OCI-M2 (cell line): ENCODE measurements around the gene DOCK2.

Source experiments
- DNase-seq: peaks from one replicate; lab custom pipeline; 2025; ENCODE audit not compliant: unreplicated experiment; lab: John Stamatoyannopoulos, UW

DOCK2 gene

GRCh38 chr5:169889572-169889971 lies 252.5 kb downstream of the DOCK2 start:
- no peak for DNase-seq

GRCh38 chr5:169893010-169893409 lies 255.9 kb downstream of the DOCK2 start:
- DNase-seq, result no peak

- no peak for DNase-seq
Measured at GRCh38 chr5:169893571-169893970, 256.5 kb downstream of the DOCK2 start.

- no peak for DNase-seq
Measured at GRCh38 chr5:169895926-169896325, 258.9 kb downstream of the DOCK2 start.

DNA sequence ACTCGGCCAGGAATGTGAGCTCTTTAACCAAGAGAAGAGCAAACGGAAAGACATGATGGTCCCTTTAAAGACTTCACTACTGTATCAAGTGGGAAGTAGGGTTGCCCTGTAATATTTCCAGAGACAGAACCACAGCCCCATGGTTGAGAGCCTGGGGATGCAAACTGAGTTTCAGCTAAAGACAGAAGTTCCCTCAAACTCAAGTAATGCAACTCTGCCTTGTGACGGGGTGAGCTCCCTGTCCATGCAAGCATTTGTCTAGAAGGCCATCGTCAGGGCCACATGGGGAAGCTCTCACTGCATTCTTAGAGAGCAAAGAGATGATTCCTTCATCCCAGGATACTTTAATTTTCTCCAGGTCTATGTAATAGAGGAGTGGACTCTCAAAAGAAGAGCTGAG lies 260.4 kb downstream of the DOCK2 start:
- no peak for DNase-seq

- DNase-seq, result no peak
Measured at GRCh38 chr5:169901896-169902295, 264.8 kb downstream of the DOCK2 start.

- DNase-seq, result no peak
Measured at GRCh38 chr5:169904059-169904458, 267.0 kb downstream of the DOCK2 start.

GRCh38 chr5:169904508-169904907 lies 267.4 kb downstream of the DOCK2 start:
- no peak for DNase-seq

DNA sequence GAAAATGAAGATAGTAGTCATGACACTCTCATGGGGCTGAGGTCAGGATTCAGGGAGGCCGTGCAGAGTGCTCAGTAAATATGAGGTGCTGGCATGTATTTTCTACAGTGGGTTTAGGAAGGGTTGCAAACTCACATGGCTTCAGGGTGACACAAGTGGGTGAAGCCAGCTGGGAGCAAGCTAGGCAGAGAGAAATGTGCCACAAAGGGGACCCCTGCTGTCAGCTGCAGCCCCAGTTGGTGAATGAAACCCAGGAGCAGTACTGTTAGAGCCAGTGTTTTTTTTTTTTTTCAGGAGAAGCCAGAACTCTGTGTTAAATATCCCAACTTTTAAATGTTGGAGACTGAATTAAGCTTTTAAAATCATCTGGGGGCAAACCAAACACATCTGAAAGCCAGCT lies 267.9 kb downstream of the DOCK2 start:
- no peak for DNase-seq

DNA sequence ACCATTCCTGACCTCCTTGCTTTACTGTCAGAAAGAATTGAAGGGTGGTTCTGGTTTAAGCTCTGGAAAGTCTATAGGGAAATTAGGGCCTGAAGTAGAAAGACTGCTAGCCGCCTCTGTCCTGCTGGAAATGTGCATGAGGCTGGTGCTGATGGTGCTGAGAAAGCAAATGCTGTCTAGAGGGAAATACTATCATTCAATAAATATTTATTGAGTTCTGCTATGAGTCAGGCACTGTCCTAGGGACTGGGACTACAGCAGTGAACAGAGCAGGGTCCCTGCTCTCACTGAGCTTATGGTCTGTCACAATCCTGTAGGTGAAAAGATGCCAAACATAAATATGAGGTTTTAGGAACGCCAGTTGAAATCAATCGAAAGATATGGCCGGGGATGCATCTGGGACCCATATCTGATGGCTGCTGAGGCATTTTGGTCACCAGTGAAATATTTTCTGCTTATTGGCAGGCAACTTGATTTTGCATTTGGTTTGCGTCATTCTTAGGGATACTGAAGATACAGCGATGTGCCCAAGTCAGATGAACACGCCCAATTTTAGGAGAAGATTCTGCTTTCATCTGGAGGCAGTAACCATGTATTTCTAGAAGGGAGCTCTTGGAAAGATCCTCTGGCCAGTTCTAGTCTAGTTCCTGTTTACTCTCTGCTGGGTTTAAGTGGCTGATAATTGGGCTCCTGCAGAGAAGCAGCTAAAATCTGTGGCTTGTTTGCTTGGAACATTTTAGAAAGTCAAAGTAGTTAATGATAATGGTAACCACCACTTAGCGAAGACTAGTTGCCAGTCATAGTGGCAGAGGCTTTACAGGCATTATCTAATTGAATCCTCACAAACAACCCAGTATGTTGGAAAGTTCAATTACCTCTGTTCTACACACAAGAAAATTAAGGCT lies 269.9 kb downstream of the DOCK2 start:
- no peak for DNase-seq

DNA sequence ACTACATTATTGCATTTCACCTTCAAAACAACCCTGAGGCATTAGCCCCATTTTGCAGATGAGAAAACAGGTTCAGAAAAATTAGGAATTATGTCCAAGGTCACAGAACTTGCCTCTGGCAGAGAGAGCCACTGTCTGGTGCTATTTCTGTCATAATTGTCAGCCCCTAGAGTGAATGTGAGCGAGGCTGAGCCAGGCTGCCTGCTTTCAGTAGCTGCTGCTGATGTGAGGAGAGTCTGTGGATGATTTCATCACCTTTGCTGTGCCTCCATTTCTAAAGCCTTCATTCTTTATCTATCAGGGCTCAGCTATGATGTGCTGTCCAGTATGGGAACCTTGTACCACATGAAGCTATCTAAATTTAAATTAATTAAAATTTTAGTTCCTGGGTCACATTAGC lies 271.8 kb downstream of the DOCK2 start:
- no peak for DNase-seq

DNA sequence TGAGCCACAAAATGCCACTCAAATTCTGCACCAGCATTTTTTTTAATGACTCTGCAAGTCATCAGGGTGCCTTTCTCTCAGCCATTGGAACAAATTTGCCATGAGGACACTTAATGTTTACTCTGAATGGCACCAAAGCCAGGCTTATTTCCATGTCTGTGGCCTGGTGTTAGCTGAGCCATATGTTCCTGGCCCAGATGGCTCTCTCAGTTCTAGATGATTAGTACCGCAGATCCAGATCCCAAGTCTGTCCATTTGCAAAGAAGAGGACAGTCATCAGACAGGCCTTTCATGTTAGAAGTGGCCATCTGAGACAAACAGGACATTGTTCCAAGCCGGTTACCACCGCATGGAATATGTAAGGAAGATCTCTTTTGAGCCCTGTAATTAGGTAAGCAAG lies 272.9 kb downstream of the DOCK2 start:
- DNase-seq, result no peak

- no peak for DNase-seq
Measured at GRCh38 chr5:169910393-169910792, 273.3 kb downstream of the DOCK2 start.

- no peak for DNase-seq
Measured at GRCh38 chr5:169911448-169912212, 274.6 kb downstream of the DOCK2 start.

DNA sequence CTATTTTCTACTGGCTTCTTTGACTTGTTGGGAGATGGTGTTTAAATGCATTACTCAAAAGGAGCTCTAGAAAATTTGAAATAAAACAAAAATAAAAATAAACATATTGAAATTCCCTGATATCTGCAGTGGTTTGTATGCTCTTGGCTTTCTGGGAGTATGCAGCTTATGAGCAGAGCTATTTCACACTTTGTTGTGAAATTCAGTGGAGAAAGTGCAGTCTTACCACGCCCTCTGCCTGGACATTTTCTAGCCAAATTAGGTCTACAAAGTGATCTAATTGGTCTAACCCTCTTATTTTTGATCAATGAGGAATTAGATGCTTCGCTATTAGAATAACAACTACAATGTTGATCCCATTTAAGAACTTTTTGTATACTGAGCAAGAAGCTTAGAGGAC lies 276.4 kb downstream of the DOCK2 start:
- DNase-seq, result no peak

- DNase-seq, result no peak
Measured at GRCh38 chr5:169914766-169915165, 277.7 kb downstream of the DOCK2 start.

- no peak for DNase-seq
Measured at GRCh38 chr5:169917500-169917899, 280.4 kb downstream of the DOCK2 start.

DNA sequence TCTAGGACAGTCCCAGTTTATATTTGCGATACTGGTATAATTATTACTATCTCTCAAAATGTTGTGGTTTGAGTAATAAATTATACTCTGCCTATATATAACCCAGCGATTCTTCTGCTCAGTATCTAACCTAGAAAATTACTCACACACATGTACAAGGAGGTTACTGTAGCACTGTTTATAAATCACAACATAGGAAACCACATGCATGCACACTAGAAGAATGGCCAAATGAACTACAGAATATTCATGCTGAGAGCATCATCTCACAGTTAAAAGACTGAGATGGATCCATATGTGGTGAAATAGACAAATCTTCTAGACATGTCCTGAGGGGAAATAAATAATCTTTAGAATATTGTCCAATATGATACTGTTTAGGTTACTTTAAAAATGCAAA lies 281.2 kb downstream of the DOCK2 start:
- DNase-seq, result no peak

GRCh38 chr5:169920474-169920873 lies 283.4 kb downstream of the DOCK2 start:
- no peak for DNase-seq

DNA sequence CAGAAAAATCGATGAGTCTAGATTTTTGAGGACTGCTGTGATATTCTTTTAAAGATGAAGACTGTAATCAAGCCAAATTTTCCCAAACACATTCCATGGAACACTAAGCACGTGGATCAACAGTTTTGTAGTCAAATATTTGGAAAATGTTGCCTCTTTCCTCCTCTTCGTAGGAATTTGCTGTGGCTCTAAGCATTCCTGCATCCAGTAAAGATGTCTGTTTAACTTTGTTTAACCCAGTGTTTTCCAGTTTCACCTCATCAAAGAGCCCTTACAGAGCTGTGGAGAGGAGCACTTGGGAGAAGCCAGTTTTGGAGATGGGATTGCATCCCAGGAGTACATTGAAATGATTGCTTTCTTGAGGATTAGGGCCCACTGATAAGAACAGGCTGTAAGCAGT lies 284.3 kb downstream of the DOCK2 start:
- DNase-seq, result no peak

GRCh38 chr5:169921949-169922348 lies 284.9 kb downstream of the DOCK2 start:
- no peak for DNase-seq

GRCh38 chr5:169922474-169922873 lies 285.4 kb downstream of the DOCK2 start:
- no peak for DNase-seq
